ENCODE results near the gene MAST3.

DNA sequence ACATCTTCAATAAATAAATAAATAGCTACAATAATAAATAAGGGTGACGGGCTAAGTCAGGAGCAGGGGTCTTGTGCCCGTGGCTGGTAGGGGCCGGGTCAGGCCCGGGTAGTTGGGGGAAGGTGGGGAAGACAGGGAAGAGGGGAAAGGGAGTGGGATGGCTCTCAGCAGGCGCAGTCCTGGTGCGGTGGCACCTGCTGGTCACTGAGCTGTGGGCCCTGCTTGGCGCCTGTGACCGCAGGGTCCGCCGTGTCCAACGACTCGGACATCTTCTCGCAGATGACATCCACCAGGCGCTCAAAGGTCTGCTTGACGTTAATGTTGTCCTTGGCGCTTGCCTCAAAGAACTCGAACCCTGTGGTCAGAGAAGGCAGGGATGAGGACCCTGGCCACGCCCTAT, 99.7 kb downstream of the MAST3 start:
- TF ChIP-seq, protein P1, sequence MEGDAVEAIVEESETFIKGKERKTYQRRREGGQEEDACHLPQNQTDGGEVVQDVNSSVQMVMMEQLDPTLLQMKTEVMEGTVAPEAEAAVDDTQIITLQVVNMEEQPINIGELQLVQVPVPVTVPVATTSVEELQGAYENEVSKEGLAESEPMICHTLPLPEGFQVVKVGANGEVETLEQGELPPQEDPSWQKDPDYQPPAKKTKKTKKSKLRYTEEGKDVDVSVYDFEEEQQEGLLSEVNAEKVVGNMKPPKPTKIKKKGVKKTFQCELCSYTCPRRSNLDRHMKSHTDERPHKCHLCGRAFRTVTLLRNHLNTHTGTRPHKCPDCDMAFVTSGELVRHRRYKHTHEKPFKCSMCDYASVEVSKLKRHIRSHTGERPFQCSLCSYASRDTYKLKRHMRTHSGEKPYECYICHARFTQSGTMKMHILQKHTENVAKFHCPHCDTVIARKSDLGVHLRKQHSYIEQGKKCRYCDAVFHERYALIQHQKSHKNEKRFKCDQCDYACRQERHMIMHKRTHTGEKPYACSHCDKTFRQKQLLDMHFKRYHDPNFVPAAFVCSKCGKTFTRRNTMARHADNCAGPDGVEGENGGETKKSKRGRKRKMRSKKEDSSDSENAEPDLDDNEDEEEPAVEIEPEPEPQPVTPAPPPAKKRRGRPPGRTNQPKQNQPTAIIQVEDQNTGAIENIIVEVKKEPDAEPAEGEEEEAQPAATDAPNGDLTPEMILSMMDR (IDR thresholded peaks at IDR 0.05), result no peak
- TF ChIP-seq POLR2A (IDR thresholded peaks at IDR 0.05), result no peak
